Measurements from ENCODE around the gene CFHR1.

DNA sequence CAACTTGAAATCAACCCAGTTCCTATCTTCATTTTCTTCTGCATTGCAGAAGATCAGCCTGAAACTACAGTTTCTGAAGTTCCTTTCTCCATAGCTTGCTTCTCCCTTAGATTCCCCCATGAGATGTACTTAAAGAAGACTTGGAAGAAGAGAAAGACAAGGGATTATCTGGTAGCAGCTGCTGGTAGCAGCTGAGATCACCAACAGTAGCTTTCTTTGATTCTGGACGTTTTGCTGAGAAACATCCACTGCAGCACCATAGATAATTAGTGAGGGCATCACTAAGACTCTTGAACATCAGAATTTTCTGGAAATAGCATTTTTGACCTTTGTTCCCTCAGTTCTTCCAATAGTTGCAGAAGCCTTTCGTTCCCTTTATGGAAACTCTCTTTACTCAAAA, 45.4 kb upstream of the CFHR1 start:
- TF ChIP-seq ARNTL (CRISPR knock-in tag; IDR thresholded peaks at IDR 0.05; ENCODE audit: borderline replicate concordance, low read depth) (no peak), PPARA (CRISPR knock-in tag; IDR thresholded peaks at IDR 0.05; ENCODE audit: borderline replicate concordance) (no peak), PATZ1 (CRISPR knock-in tag; IDR thresholded peaks at IDR 0.05; ENCODE audit: borderline replicate concordance) (no peak), ZNF70 (CRISPR knock-in tag; IDR thresholded peaks at IDR 0.05) (no peak), ZFP3 (CRISPR knock-in tag; IDR thresholded peaks at IDR 0.05) (no peak), OSR1 (CRISPR knock-in tag; IDR thresholded peaks at IDR 0.05) (no peak), TSHZ2 (CRISPR knock-in tag; IDR thresholded peaks at IDR 0.05) (no peak), ZC3H10 (CRISPR knock-in tag; IDR thresholded peaks at IDR 0.05) (no peak), ZNF8 (CRISPR knock-in tag; IDR thresholded peaks at IDR 0.05) (no peak), ESRRG (CRISPR knock-in tag; IDR thresholded peaks at IDR 0.05) (no peak), BACH2 (CRISPR knock-in tag; IDR thresholded peaks at IDR 0.05; ENCODE audit: borderline replicate concordance) (no peak)
- TF ChIP-seq, protein P1, sequence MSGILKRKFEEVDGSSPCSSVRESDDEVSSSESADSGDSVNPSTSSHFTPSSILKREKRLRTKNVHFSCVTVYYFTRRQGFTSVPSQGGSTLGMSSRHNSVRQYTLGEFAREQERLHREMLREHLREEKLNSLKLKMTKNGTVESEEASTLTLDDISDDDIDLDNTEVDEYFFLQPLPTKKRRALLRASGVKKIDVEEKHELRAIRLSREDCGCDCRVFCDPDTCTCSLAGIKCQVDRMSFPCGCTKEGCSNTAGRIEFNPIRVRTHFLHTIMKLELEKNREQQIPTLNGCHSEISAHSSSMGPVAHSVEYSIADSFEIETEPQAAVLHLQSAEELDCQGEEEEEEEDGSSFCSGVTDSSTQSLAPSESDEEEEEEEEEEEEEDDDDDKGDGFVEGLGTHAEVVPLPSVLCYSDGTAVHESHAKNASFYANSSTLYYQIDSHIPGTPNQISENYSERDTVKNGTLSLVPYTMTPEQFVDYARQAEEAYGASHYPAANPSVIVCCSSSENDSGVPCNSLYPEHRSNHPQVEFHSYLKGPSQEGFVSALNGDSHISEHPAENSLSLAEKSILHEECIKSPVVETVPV (CRISPR knock-in tag; IDR thresholded peaks at IDR 0.05), result no peak

All from SK-N-SH treated with all-trans-retinoic acid at 6 μM for 48 hours (cell line).